Mesendoderm (in vitro differentiated cells): ENCODE measurements around the gene CCND2.

ENCODE experiments used
- DNase-seq: peaks from one replicate; pipeline ENCODE4 v3.0.0; 2013
- H2AK5ac ChIP-seq: 2 replicates; pipeline ENCODE4 v1.6.1; 2013; ENCODE audit warnings: low read length, inconsistent platforms
- H2BK120ac ChIP-seq: 2 replicates; pipeline ENCODE4 v1.6.1; 2013; ENCODE audit warnings: low read depth, mild to moderate bottlenecking, low read length, moderate library complexity, mixed read lengths
- H2BK15ac ChIP-seq: replicated peaks from 2 replicates; pipeline ENCODE4 v1.6.1; 2013; ENCODE audit warnings: low read depth, mild to moderate bottlenecking, moderate library complexity
- H2BK5ac ChIP-seq: 2 replicates; pipeline ENCODE4 v1.6.1; 2013; ENCODE audit warnings: low read length, inconsistent platforms
- H3K18ac ChIP-seq: 2 replicates; pipeline ENCODE4 v1.6.1; 2013; ENCODE audit warnings: mild to moderate bottlenecking, low read length, mixed read lengths
- H3K23ac ChIP-seq: one replicate; pipeline ENCODE4 v1.6.1; 2013; ENCODE audit warnings: low read length
- H3K27ac ChIP-seq: 2 replicates; pipeline ENCODE4 v1.5.1; 2013; ENCODE audit warnings: low read depth, mild to moderate bottlenecking, inconsistent platforms, low read length, moderate library complexity
- H3K27me3 ChIP-seq: 2 replicates; pipeline ENCODE4 v1.6.1; 2013; ENCODE audit warnings: low read length, control low read depth, mild to moderate bottlenecking, inconsistent platforms; ENCODE audit not compliant: insufficient read depth, poor library complexity
- H3K36me3 ChIP-seq: 2 replicates; pipeline ENCODE4 v1.6.1; 2013; ENCODE audit warnings: low read length, inconsistent platforms; ENCODE audit not compliant: control insufficient read depth, insufficient read depth
- H3K4ac ChIP-seq: one replicate; pipeline ENCODE4 v1.6.1; 2013; ENCODE audit warnings: low read depth, mild to moderate bottlenecking, low read length, moderate library complexity
- H3K4me1 ChIP-seq: 2 replicates; pipeline ENCODE4 v1.6.1; 2013; ENCODE audit warnings: low read depth, low read length, inconsistent platforms; ENCODE audit not compliant: control insufficient read depth
- H3K4me2 ChIP-seq: 2 replicates; pipeline ENCODE4 v1.6.1; 2013; ENCODE audit warnings: low read length
- H3K4me3 ChIP-seq: 2 replicates; pipeline ENCODE4 v1.5.1; 2013; ENCODE audit warnings: mild to moderate bottlenecking, low read length
- H3K56ac ChIP-seq: one replicate; pipeline ENCODE4 v1.6.1; 2013; ENCODE audit warnings: low read length
- H3K79me1 ChIP-seq: 2 replicates; pipeline ENCODE4 v1.6.1; 2013; ENCODE audit warnings: low read length, inconsistent platforms
- H3K79me2 ChIP-seq: 2 replicates; pipeline ENCODE4 v1.6.1; 2013; ENCODE audit warnings: mild to moderate bottlenecking, low read length; ENCODE audit not compliant: control insufficient read depth, insufficient read depth
- H3K9ac ChIP-seq: 2 replicates; pipeline ENCODE4 v1.6.1; 2013; ENCODE audit warnings: low read length, inconsistent platforms
- H4K5ac ChIP-seq: one replicate; pipeline ENCODE4 v1.6.1; 2013; ENCODE audit warnings: low read length
- H4K8ac ChIP-seq: one replicate; pipeline ENCODE4 v1.6.1; 2013; ENCODE audit warnings: low read depth, mild to moderate bottlenecking, control low read depth, low read length, moderate library complexity
- WGBS: extraction: QIAGEN DNeasy Blood & Tissue Kit; methylation state at CpG from one replicate; pipeline ENCODE4 v1.1.7; 2013; ENCODE audit warnings: low lambda C conversion rate, missing lambda C conversion rate; ENCODE audit not compliant: insufficient coverage; ENCODE audit errors: extremely low coverage; 5-methylcytosine and 5-hydroxymethylcytosine counted together

The CCND2 gene

DNA sequence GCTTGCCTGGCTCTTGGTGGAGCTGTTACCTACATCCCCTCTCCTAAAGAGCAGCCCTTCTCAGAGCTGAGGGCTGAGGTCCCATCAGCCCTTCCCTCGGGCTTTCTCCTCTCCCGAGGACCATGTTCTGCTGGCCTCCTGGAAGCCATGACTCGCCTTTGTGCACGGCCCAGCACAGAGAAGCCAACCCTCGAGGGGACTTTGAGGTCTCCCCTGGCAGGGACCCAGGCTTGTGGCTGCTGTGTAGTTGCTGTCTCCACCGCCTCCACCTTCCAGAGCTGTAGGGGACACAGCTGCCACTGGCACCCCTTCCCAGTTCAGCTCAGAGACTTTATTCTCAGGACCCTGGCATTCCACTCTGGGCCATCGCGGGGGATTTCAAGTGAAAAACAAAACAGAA is 22.9 kb upstream of the CCND2 start:
- Histone ChIP-seq H3K27ac (no peak overlapping the region), H3K4me3 (no peak overlapping the region), H4K5ac (no peak overlapping the region), H3K4me1 (no peaks in the 10 kb centered on the region), H2BK120ac (no peak overlapping the region), H2BK5ac (no peak overlapping the region), H3K9ac (no peak overlapping the region), H4K8ac (no peak overlapping the region), H3K36me3 (no peaks in the 10 kb centered on the region), H3K4me2 (no peak overlapping the region), H2BK15ac (no peak overlapping the region), H3K18ac (no peak overlapping the region), H3K56ac (no peak overlapping the region), H3K27me3 (no peaks in the 10 kb centered on the region), H3K4ac (no peak overlapping the region), H3K79me2 (no peaks in the 10 kb centered on the region), H3K79me1 (no peaks in the 10 kb centered on the region), H3K23ac (no peak overlapping the region), H2AK5ac (no peak overlapping the region)
- no CpG with 5 or more reads among the region's 8 CpGs for WGBS
- DNase-seq = no peak

DNA sequence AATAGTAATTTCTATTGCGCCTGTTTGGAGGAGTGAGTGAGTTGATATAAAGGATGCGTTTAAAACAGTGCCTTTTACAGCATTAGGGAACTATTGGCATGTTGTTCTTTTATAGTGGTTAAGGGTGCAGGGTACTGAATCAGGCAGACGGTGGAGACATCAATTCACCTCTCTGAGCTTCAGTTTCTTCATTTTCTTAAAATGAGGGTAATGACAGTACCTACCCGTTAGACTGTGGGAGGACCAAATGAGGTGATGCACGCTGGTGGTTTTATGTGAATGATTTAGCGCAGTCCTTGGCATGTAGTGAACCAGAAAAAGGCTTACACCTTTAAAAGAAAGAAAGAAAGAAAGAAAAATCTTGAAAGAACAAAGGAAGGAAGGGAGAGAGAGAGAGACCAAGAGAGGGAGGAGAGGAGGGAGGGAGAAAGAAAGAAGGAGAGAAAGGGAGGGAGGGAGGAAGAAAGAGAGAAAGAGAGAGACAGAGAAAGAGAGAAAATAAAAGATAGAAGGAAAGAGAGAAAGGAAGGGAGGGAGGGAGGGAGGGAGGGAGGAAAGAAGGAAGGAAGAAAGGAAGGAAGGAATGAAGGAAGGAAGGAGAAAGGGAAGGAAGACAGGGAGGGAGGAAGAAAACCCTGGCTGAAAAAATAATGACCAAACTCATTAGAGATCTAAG is 22.2 kb upstream of the CCND2 start:
- Histone ChIP-seq H2BK15ac (no peak overlapping the region), H3K56ac (no peak overlapping the region), H3K4me1 (no peaks in the 10 kb centered on the region), H3K79me2 (no peaks in the 10 kb centered on the region), H2AK5ac (no peak overlapping the region), H2BK120ac (no peak overlapping the region), H3K4ac (no peak overlapping the region), H3K4me3 (no peak overlapping the region), H3K4me2 (no peak overlapping the region), H2BK5ac (no peak overlapping the region), H3K27ac (no peak overlapping the region), H3K27me3 (no peaks in the 10 kb centered on the region), H4K5ac (no peak overlapping the region), H3K36me3 (no peaks in the 10 kb centered on the region), H4K8ac (no peak overlapping the region), H3K79me1 (no peaks in the 10 kb centered on the region), H3K9ac (no peak overlapping the region), H3K18ac (no peak overlapping the region), H3K23ac (no peak overlapping the region)
- WGBS = 100% methylated on average over 1 of the region's 6 CpGs
- DNase-seq = no peak

DNA sequence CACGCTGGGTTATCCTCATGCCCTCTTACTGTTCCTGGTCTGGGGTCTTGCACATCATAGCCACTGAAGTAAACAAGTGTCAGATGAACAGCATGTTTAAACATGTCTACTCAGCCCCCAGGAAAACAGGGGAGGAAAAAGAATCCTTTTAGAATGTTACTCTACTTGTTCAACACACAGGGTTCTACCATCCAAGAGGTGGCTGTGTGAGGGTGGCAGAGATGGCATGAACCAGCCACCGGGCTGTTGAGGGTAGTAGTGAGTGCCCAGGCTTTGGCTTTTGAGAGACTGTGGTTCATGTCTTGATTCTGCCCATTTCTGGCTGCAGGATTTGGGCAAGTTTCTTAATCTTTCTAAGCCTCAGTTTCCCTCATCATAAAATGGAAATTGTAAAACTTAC is 21.6 kb upstream of the CCND2 start:
- H3K36me3 ChIP-seq = no peaks in the 10 kb centered on the region
- H4K5ac ChIP-seq = no peak overlapping the region
- no peak overlapping the region for H2AK5ac ChIP-seq
- no peak overlapping the region for H3K23ac ChIP-seq
- no peak overlapping the region for H4K8ac ChIP-seq
- H2BK5ac ChIP-seq = no peak overlapping the region
- no peak overlapping the region for H2BK15ac ChIP-seq
- no peaks in the 10 kb centered on the region for H3K27me3 ChIP-seq
- H3K9ac ChIP-seq = no peak overlapping the region
- no peak overlapping the region for H3K4ac ChIP-seq
- H3K79me2 ChIP-seq = no peaks in the 10 kb centered on the region
- H3K27ac ChIP-seq = no peak overlapping the region
- no peak overlapping the region for H3K4me2 ChIP-seq
- H2BK120ac ChIP-seq = no peak overlapping the region
- no peak overlapping the region for H3K4me3 ChIP-seq
- H3K18ac ChIP-seq = no peak overlapping the region
- no peak overlapping the region for H3K56ac ChIP-seq
- H3K4me1 ChIP-seq = no peaks in the 10 kb centered on the region
- no peaks in the 10 kb centered on the region for H3K79me1 ChIP-seq
- WGBS = no CpG with 5 or more reads among the region's 2 CpGs
- no peak for DNase-seq

DNA sequence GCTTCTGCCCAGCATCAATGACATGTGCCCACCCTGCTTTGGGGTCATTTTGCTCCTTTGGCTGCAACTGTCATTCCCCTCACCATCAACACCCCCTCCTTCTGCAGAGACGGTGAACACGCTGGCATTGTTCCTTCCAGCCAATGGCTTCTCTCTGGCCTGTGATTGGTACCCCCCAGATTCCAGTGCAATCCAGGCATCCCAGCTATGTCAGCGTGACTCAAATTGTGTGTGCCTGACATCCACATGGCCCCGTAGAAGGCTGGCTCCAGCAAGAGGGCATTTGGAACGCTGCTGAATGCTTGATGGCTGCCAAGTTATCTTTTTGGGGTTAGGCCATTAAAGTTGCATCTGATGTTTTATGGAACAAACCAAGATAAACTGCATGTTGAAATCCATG is 21.0 kb upstream of the CCND2 start:
- Histone ChIP-seq H3K4me1 (no peaks in the 10 kb centered on the region), H3K18ac (no peak overlapping the region), H3K36me3 (no peaks in the 10 kb centered on the region), H2BK5ac (no peak overlapping the region), H2AK5ac (no peak overlapping the region), H3K27ac (no peak overlapping the region), H3K9ac (no peak overlapping the region), H2BK15ac (no peak overlapping the region), H3K56ac (no peak overlapping the region), H4K5ac (no peak overlapping the region), H2BK120ac (no peak overlapping the region), H3K79me2 (no peaks in the 10 kb centered on the region), H3K4me3 (no peak overlapping the region), H3K4me2 (no peak overlapping the region), H4K8ac (no peak overlapping the region), H3K27me3 (no peaks in the 10 kb centered on the region), H3K4ac (no peak overlapping the region), H3K23ac (no peak overlapping the region), H3K79me1 (no peaks in the 10 kb centered on the region)
- no CpG with 5 or more reads among the region's 5 CpGs for WGBS
- peak; percentile 49 for DNase-seq

DNA sequence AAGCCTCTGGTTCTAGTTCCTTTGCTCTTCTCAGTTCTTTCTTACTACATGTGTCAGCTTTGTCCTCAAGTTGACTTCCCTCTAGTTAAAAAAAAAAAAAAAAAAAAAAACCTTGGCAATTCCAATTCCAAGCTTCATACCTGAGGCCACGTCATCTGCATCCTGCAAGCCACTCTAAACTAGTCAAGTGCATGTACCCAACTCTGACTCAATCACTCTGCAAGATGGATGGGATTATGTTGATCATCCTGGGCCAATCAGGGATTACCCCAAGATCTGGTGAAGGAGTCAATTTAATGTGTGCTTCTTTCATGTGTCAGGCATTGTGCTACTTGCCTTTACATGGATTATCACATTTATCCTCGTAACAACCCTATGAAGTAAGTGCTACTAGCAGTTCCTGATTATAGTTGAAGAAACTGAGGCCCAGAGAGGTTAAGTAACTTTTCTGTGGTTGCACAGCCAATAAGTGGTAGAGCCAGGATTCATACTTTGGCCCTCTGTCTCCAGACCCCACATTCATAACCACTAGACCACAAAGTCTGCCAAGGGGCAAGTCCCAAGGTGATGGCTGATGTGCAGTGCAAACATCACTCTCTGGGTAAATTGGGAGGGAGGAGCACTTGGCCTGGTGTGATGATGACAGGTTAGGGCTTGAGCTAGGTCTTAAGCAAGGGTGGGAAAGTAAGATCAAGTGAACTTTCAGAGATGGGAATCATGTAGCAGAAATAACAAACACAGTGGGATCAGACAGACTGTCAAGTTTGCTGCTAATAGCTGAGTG is 17.3 kb upstream of the CCND2 start:
- no peak for DNase-seq
- H3K56ac ChIP-seq = no peak overlapping the region
- no peaks in the 10 kb centered on the region for H3K36me3 ChIP-seq
- H2AK5ac ChIP-seq = no peak overlapping the region
- H3K18ac ChIP-seq = no peak overlapping the region
- no peak overlapping the region for H4K5ac ChIP-seq
- H2BK5ac ChIP-seq = no peak overlapping the region
- H3K23ac ChIP-seq = no peak overlapping the region
- no peak overlapping the region for H3K9ac ChIP-seq
- H3K27me3 ChIP-seq = no peaks in the 10 kb centered on the region
- no peak overlapping the region for H3K4me3 ChIP-seq
- no peak overlapping the region for H2BK15ac ChIP-seq
- no peak overlapping the region for H3K4ac ChIP-seq
- no peak overlapping the region for H3K4me2 ChIP-seq
- no peaks in the 10 kb centered on the region for H3K79me2 ChIP-seq
- H2BK120ac ChIP-seq = no peak overlapping the region
- no peaks in the 10 kb centered on the region for H3K79me1 ChIP-seq
- no peak overlapping the region for H4K8ac ChIP-seq
- WGBS = no CpG with 5 or more reads among the region's 2 CpGs
- H3K4me1 ChIP-seq = no peaks in the 10 kb centered on the region
- no peak overlapping the region for H3K27ac ChIP-seq

DNA sequence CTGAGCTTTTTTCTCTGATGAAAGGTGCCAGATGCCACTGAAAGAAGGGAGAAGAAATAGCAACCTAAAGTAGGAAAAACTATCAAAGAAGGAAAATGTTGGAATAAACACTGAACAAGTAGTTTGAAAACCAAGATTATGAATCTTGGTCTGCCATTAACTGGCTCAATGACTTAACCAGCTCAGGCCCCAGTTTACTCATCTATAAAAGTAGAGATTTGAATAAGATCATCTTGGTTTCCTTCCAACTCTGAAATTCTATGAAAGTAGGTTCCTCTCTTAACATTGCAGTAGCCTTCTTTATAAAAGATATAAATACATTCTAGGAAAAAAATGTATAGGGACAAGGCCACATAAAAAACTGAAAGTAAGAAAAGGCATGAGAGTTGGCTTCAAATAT is 16.1 kb upstream of the CCND2 start:
- Histone ChIP-seq H3K56ac (no peak overlapping the region), H2BK5ac (no peak overlapping the region), H2BK15ac (no peak overlapping the region), H3K4ac (no peak overlapping the region), H4K5ac (no peak overlapping the region), H3K4me1 (no peaks in the 10 kb centered on the region), H2BK120ac (no peak overlapping the region), H3K79me2 (no peaks in the 10 kb centered on the region), H3K4me2 (no peak overlapping the region), H3K27ac (no peak overlapping the region), H2AK5ac (no peak overlapping the region), H3K36me3 (no peaks in the 10 kb centered on the region), H3K23ac (no peak overlapping the region), H3K79me1 (no peaks in the 10 kb centered on the region), H3K18ac (no peak overlapping the region), H3K9ac (no peak overlapping the region), H3K27me3 (no peaks in the 10 kb centered on the region), H3K4me3 (no peak overlapping the region), H4K8ac (no peak overlapping the region)
- DNase-seq = no peak
